NCI-H2029 (cell line): ENCODE data around the gene RPL27A.

Experiments
- DNase-seq: peaks from one replicate; lab custom pipeline; 2025; lab: John Stamatoyannopoulos, UW

Gene RPL27A

GRCh38 chr11:8721609-8722500 is 39.3 kb downstream of the RPL27A start:
- no peak for DNase-seq

- no peak for DNase-seq
These were observed 40.2 kb downstream of the RPL27A start for GRCh38 chr11:8722809-8723208.

GRCh38 chr11:8723711-8724110 is 41.1 kb downstream of the RPL27A start:
- DNase-seq = no peak

- DNase-seq = no peak
These were observed 42.1 kb downstream of the RPL27A start for GRCh38 chr11:8724682-8725081.

GRCh38 chr11:8726395-8726794 is 43.8 kb downstream of the RPL27A start:
- DNase-seq = no peak

GRCh38 chr11:8728563-8728962 is 46.0 kb downstream of the RPL27A start:
- no peak for DNase-seq

- no peak for DNase-seq
These were observed 46.5 kb downstream of the RPL27A start for GRCh38 chr11:8729067-8729466.

- DNase-seq = no peak
These were observed 47.5 kb downstream of the RPL27A start for GRCh38 chr11:8729837-8730696.

GRCh38 chr11:8730697-8731020 is 48.1 kb downstream of the RPL27A start:
- DNase-seq = no peak

GRCh38 chr11:8731647-8732323 is 49.2 kb downstream of the RPL27A start:
- DNase-seq = no peak

GRCh38 chr11:8732324-8732670 is 49.7 kb downstream of the RPL27A start:
- DNase-seq = no peak

- DNase-seq = no peak
These were observed 50.2 kb downstream of the RPL27A start for GRCh38 chr11:8732748-8733241.

- no peak for DNase-seq
These were observed 51.3 kb downstream of the RPL27A start for GRCh38 chr11:8733852-8734251.

GRCh38 chr11:8735094-8735493 is 52.5 kb downstream of the RPL27A start:
- no peak for DNase-seq

- DNase-seq = no peak
These were observed 56.8 kb downstream of the RPL27A start for GRCh38 chr11:8739309-8739793.
